WTC11 (cell line): ENCODE data around the gene KRT79. TPM values are rescaled to one million over a fixed set of nuclear protein-coding genes. Genes with fewer than 3 reads are reported as not detected.
A peak's percentile ranks its signal among the peaks of the same experiment; 100 is the strongest.

ENCODE experiments used
- ATAC-seq: fragments of 200-7000 bp; cut with Tn5 transposase; 2 replicates; pipeline ENCODE4 v1.10.0; 2021; ENCODE audit warnings: mild to moderate bottlenecking, moderate library complexity
- CTCF ChIA-PET: fragments of 300-600 bp; sonication (Branson Sonifier 250); formaldehyde crosslinking; loops from one replicate; lab custom pipeline; 2021; ENCODE audit warnings: antibody characterized with exemption; lab: Charles Lee
- POLR2A ChIA-PET: fragments of 350-600 bp; sonication (Branson Sonifier 250); formaldehyde crosslinking; loops from one replicate; lab custom pipeline; 2021; ENCODE audit warnings: antibody characterized with exemption; lab: Charles Lee
- DNase-seq: peaks from one replicate; pipeline ENCODE4 v3.0.0; 2021; ENCODE audit warnings: low spot score
- H3K27ac Mint-ChIP-seq: 2 replicates; pipeline ENCODE4 v1.8.0; 2021; ENCODE audit warnings: mixed read lengths
- H3K27me3 Mint-ChIP-seq: 2 replicates; pipeline ENCODE4 v1.8.0; 2021; ENCODE audit warnings: low read depth, mild to moderate bottlenecking, moderate library complexity, mixed read lengths
- H3K36me3 Mint-ChIP-seq: 2 replicates; pipeline ENCODE4 v1.8.0; 2021; ENCODE audit warnings: mixed read lengths
- H3K4me1 Mint-ChIP-seq: 2 replicates; pipeline ENCODE4 v1.8.0; 2022; ENCODE audit warnings: mixed read lengths
- H3K4me3 Mint-ChIP-seq: 2 replicates; pipeline ENCODE4 v1.8.0; 2021; ENCODE audit warnings: mild to moderate bottlenecking, moderate library complexity, mixed read lengths
- H3K9me3 Mint-ChIP-seq: 2 replicates; pipeline ENCODE4 v1.8.0; 2021; ENCODE audit warnings: mixed read lengths
- CBFB ChIP-seq: sonication (generic); formaldehyde crosslinking; IDR thresholded peaks from 2 replicates; pipeline ENCODE4 v1.8.1; 2022; ENCODE audit warnings: mild to moderate bottlenecking, low read depth, missing genetic modification reagents
- NFE2L1 ChIP-seq: sonication (generic); formaldehyde crosslinking; IDR thresholded peaks from 2 replicates; pipeline ENCODE4 v1.8.1; 2023; ENCODE audit warnings: missing genetic modification reagents
- NFYB ChIP-seq: sonication (generic); formaldehyde crosslinking; conservative IDR thresholded peaks from 2 replicates; pipeline ENCODE4 v1.8.0; 2022; ENCODE audit warnings: low read depth, missing genetic modification reagents
- NR1H2 ChIP-seq: sonication (generic); formaldehyde crosslinking; IDR thresholded peaks from 2 replicates; pipeline ENCODE4 v1.9.0; 2021; ENCODE audit warnings: mild to moderate bottlenecking, moderate library complexity, missing genetic modification reagents
- OVOL2 ChIP-seq: fragments of 250-450 bp; sonication (Bioruptor Pico); IDR thresholded peaks from 2 replicates; pipeline ENCODE4 v1.9.0; 2021; ENCODE audit warnings: mild to moderate bottlenecking, borderline replicate concordance
- SMAD3 ChIP-seq: sonication (generic); formaldehyde crosslinking; IDR thresholded peaks from 2 replicates; pipeline ENCODE4 v1.8.0; 2022; ENCODE audit warnings: missing genetic modification reagents, mild to moderate bottlenecking, borderline replicate concordance
- ZNF396 ChIP-seq: fragments of 250-450 bp; sonication (Bioruptor Pico); IDR thresholded peaks from 2 replicates; pipeline ENCODE4 v1.8.0; 2021; ENCODE audit warnings: mild to moderate bottlenecking, moderate library complexity, borderline replicate concordance
- ZNF423 ChIP-seq: fragments of 250-450 bp; sonication (Bioruptor Pico); IDR thresholded peaks from 2 replicates; pipeline ENCODE4 v2.1.2; 2022; ENCODE audit warnings: mild to moderate bottlenecking, moderate library complexity
- total RNA-seq: library from RNA; stranded (reverse); gene quantifications from 3 replicates; pipeline ENCODE4 v1.2.3, GENCODE V29; 2021
- TF ChIP-seq, protein P1 (sequence below): fragments of 250-450 bp; sonication (Bioruptor Pico); conservative IDR thresholded peaks from 2 replicates; pipeline ENCODE4 v1.9.0; 2021; ENCODE audit warnings: mild to moderate bottlenecking
- TF ChIP-seq, protein P2 (sequence below): sonication (generic); formaldehyde crosslinking; IDR thresholded peaks from 2 replicates; pipeline ENCODE4 v1.8.0; 2023; ENCODE audit warnings: mild to moderate bottlenecking, missing genetic modification reagents
- TF ChIP-seq, protein P3 (sequence below): sonication (generic); formaldehyde crosslinking; IDR thresholded peaks from 2 replicates; pipeline ENCODE4 v1.8.1; 2022; ENCODE audit warnings: mild to moderate bottlenecking, missing genetic modification reagents, moderate library complexity, borderline replicate concordance
- TF ChIP-seq, protein P4 (sequence below): fragments of 250-450 bp; sonication (Bioruptor Pico); IDR thresholded peaks from 2 replicates; pipeline ENCODE4 v1.8.0; 2021; ENCODE audit warnings: mild to moderate bottlenecking
- TF ChIP-seq, protein P5 (sequence below): sonication (generic); formaldehyde crosslinking; IDR thresholded peaks from 2 replicates; pipeline ENCODE4 v1.8.0; 2023; ENCODE audit warnings: missing genetic modification reagents
- TF ChIP-seq, protein P6 (sequence below): fragments of 250-450 bp; sonication (Bioruptor Pico); IDR thresholded peaks from 2 replicates; pipeline ENCODE4 v1.9.0; 2021; ENCODE audit warnings: moderate library complexity, mild to moderate bottlenecking, inconsistent platforms, borderline replicate concordance
- TF ChIP-seq, protein P7 (sequence below): sonication (generic); formaldehyde crosslinking; IDR thresholded peaks from 2 replicates; pipeline ENCODE4 v1.8.1; 2023; ENCODE audit warnings: mild to moderate bottlenecking, missing genetic modification reagents, moderate library complexity
- TF ChIP-seq, protein P8 (sequence below): sonication (generic); formaldehyde crosslinking; IDR thresholded peaks from 2 replicates; pipeline ENCODE4 v1.8.1; 2022; ENCODE audit warnings: low read depth, missing genetic modification reagents, borderline replicate concordance
- TF ChIP-seq, protein P9 (sequence below): fragments of 250-450 bp; sonication (Bioruptor Pico); IDR thresholded peaks from 2 replicates; pipeline ENCODE4 v1.9.0; 2021; ENCODE audit warnings: mild to moderate bottlenecking

KRT79 gene
- total RNA-seq, 1 experiment from 2014 or later: not detected

DNA sequence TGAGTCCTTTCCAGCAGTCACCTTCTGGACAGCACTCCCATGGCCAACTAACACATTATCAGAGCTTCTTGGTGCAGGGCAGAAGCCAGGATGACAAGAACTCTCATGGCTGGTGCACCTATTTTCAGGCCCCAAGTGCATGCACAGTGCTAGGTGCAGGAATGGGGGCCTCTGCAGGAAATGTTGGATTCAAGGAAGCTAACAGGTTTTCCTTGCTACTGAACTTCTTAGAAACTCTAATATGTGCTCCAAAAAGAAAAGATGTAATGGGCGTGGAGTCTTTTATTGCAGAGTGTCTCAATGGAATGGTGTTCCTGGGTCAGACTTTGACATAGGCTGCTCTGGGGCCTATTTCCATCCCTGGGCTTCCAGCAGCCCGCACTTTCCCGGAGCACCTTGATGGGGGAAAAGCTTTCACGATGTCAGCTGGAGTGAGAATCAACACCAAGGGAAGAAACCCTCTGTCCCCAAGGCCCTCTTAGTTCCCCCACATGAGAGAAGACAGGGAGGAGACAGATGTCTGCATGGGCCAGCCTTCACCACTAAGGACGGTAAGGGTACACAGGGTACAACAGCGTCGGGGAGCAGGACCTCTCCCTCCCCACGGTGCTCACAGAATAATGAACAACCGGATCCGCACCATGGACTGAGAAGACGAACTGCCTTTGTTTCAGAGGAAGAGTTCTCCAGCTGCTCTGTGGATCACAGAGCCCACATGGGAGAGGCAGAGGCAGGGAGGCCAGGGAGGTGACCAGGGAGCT is 45.1 kb downstream of the KRT79 start:
- POLR2A ChIA-PET: interaction anchor here (1.1 kb wide), 1 partner anchor 16 kb away, joined by 3 read pairs; no protein-coding TSS in a partner anchor
- Mint-ChIP-seq H3K36me3 (no peaks in the 10 kb centered on the region), H3K27ac (no peak overlapping the region), H3K27me3 (peaks cover 14% of the 10 kb centered on the region), H3K9me3 (peaks cover 7% of the 10 kb centered on the region)
- CTCF ChIA-PET: interaction anchor here (1.0 to 5.8 kb wide), 8 partner anchors 13 to 97 kb away, joined by 3 to 25 read pairs (median 4); no protein-coding TSS in a partner anchor
- ATAC-seq (no peak), DNase-seq (no peak)
- TF ChIP-seq, protein P1, sequence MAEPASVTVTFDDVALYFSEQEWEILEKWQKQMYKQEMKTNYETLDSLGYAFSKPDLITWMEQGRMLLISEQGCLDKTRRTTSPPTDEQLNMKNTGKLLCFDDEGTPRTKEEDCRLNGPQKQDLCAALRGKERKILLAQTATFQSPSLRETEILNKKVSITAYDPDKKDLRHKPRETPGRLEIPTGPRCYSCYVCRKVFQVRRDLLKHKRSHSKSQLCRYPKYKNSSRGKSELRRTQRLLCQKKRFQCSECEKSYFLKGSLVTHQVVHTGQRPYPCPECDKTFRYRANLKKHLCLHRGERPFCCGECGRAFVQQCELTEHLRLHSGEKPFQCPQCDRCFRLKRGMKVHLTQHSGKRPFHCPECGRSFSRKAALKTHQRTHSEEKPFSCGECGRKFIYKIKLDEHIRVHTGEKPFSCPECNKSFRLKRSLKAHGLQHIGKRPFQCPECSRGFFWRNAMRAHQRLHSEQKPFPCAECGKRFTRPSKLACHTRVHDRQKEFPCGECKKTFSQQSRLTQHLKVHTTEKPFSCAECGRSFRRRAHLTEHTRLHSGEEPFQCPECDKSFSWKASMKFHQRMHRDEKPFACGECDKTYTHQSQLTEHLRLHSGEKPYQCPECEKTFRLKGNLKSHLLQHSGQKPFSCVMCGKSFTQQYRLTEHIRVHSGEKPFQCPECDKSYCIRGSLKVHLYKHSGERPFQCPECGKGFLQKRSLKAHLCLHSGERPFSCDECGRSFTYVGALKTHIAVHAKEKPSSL (CRISPR knock-in tag): no peak
- TF ChIP-seq, protein P2, sequence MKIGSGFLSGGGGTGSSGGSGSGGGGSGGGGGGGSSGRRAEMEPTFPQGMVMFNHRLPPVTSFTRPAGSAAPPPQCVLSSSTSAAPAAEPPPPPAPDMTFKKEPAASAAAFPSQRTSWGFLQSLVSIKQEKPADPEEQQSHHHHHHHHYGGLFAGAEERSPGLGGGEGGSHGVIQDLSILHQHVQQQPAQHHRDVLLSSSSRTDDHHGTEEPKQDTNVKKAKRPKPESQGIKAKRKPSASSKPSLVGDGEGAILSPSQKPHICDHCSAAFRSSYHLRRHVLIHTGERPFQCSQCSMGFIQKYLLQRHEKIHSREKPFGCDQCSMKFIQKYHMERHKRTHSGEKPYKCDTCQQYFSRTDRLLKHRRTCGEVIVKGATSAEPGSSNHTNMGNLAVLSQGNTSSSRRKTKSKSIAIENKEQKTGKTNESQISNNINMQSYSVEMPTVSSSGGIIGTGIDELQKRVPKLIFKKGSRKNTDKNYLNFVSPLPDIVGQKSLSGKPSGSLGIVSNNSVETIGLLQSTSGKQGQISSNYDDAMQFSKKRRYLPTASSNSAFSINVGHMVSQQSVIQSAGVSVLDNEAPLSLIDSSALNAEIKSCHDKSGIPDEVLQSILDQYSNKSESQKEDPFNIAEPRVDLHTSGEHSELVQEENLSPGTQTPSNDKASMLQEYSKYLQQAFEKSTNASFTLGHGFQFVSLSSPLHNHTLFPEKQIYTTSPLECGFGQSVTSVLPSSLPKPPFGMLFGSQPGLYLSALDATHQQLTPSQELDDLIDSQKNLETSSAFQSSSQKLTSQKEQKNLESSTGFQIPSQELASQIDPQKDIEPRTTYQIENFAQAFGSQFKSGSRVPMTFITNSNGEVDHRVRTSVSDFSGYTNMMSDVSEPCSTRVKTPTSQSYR (CRISPR knock-in tag): no peak
- no peak for TF ChIP-seq CBFB (CRISPR knock-in tag)
- TF ChIP-seq, protein P3, sequence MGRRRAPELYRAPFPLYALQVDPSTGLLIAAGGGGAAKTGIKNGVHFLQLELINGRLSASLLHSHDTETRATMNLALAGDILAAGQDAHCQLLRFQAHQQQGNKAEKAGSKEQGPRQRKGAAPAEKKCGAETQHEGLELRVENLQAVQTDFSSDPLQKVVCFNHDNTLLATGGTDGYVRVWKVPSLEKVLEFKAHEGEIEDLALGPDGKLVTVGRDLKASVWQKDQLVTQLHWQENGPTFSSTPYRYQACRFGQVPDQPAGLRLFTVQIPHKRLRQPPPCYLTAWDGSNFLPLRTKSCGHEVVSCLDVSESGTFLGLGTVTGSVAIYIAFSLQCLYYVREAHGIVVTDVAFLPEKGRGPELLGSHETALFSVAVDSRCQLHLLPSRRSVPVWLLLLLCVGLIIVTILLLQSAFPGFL: no peak
- TF ChIP-seq, protein P4, sequence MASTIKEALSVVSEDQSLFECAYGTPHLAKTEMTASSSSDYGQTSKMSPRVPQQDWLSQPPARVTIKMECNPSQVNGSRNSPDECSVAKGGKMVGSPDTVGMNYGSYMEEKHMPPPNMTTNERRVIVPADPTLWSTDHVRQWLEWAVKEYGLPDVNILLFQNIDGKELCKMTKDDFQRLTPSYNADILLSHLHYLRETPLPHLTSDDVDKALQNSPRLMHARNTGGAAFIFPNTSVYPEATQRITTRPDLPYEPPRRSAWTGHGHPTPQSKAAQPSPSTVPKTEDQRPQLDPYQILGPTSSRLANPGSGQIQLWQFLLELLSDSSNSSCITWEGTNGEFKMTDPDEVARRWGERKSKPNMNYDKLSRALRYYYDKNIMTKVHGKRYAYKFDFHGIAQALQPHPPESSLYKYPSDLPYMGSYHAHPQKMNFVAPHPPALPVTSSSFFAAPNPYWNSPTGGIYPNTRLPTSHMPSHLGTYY (CRISPR knock-in tag): no peak
- TF ChIP-seq, protein P5, sequence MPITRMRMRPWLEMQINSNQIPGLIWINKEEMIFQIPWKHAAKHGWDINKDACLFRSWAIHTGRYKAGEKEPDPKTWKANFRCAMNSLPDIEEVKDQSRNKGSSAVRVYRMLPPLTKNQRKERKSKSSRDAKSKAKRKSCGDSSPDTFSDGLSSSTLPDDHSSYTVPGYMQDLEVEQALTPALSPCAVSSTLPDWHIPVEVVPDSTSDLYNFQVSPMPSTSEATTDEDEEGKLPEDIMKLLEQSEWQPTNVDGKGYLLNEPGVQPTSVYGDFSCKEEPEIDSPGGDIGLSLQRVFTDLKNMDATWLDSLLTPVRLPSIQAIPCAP: no peak
- TF ChIP-seq, protein P6, sequence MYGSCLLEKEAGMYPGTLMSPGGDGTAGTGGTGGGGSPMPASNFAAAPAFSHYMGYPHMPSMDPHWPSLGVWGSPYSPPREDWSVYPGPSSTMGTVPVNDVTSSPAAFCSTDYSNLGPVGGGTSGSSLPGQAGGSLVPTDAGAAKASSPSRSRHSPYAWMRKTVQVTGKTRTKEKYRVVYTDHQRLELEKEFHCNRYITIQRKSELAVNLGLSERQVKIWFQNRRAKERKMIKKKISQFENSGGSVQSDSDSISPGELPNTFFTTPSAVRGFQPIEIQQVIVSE: no peak
- TF ChIP-seq NR1H2 (CRISPR knock-in tag): no peak
- no peak for TF ChIP-seq ZNF423
- TF ChIP-seq NFE2L1 (CRISPR knock-in tag): no peak
- TF ChIP-seq SMAD3 (CRISPR knock-in tag): no peak
- TF ChIP-seq OVOL2 (CRISPR knock-in tag): no peak
- TF ChIP-seq, protein P7, sequence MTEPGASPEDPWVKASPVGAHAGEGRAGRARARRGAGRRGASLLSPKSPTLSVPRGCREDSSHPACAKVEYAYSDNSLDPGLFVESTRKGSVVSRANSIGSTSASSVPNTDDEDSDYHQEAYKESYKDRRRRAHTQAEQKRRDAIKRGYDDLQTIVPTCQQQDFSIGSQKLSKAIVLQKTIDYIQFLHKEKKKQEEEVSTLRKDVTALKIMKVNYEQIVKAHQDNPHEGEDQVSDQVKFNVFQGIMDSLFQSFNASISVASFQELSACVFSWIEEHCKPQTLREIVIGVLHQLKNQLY (CRISPR knock-in tag): no peak
- TF ChIP-seq, protein P8, sequence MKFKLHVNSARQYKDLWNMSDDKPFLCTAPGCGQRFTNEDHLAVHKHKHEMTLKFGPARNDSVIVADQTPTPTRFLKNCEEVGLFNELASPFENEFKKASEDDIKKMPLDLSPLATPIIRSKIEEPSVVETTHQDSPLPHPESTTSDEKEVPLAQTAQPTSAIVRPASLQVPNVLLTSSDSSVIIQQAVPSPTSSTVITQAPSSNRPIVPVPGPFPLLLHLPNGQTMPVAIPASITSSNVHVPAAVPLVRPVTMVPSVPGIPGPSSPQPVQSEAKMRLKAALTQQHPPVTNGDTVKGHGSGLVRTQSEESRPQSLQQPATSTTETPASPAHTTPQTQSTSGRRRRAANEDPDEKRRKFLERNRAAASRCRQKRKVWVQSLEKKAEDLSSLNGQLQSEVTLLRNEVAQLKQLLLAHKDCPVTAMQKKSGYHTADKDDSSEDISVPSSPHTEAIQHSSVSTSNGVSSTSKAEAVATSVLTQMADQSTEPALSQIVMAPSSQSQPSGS (CRISPR knock-in tag): no peak
- no peak for TF ChIP-seq NFYB (CRISPR knock-in tag)
- no peak for TF ChIP-seq ZNF396 (CRISPR knock-in tag)
- TF ChIP-seq, protein P9, sequence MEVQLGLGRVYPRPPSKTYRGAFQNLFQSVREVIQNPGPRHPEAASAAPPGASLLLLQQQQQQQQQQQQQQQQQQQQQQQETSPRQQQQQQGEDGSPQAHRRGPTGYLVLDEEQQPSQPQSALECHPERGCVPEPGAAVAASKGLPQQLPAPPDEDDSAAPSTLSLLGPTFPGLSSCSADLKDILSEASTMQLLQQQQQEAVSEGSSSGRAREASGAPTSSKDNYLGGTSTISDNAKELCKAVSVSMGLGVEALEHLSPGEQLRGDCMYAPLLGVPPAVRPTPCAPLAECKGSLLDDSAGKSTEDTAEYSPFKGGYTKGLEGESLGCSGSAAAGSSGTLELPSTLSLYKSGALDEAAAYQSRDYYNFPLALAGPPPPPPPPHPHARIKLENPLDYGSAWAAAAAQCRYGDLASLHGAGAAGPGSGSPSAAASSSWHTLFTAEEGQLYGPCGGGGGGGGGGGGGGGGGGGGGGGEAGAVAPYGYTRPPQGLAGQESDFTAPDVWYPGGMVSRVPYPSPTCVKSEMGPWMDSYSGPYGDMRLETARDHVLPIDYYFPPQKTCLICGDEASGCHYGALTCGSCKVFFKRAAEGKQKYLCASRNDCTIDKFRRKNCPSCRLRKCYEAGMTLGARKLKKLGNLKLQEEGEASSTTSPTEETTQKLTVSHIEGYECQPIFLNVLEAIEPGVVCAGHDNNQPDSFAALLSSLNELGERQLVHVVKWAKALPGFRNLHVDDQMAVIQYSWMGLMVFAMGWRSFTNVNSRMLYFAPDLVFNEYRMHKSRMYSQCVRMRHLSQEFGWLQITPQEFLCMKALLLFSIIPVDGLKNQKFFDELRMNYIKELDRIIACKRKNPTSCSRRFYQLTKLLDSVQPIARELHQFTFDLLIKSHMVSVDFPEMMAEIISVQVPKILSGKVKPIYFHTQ (CRISPR knock-in tag): no peak
- TF ChIP-seq, all 79 proteins: peak for 0
- H3K4me3 Mint-ChIP-seq: peak overlapping the region; percentile 50; the same call in 1 of the 2 replicates
- peaks cover 7% of the 10 kb centered on the region for H3K4me1 Mint-ChIP-seq
